GM12874 (cell line): ENCODE data around the gene ATRNL1.

Experiments used
- CTCF ChIP-seq: IDR thresholded peaks from 2 replicates; pipeline ENCODE4 v1.5.1; 2011; ENCODE audit warnings: low read depth, mild to moderate bottlenecking, control low read depth, low read length, moderate library complexity; ENCODE audit not compliant: insufficient read depth

The ATRNL1 gene

GRCh38 chr10:115222039-115222438, 128.9 kb downstream of the ATRNL1 start:
- no peak for TF ChIP-seq CTCF

GRCh38 chr10:115239761-115240160, 146.6 kb downstream of the ATRNL1 start:
- no peak for TF ChIP-seq CTCF

GRCh38 chr10:115250784-115251183, 157.6 kb downstream of the ATRNL1 start:
- TF ChIP-seq CTCF = no peak

- TF ChIP-seq CTCF = no peak
These were observed 179.3 kb downstream of the ATRNL1 start for GRCh38 chr10:115272482-115272881.

- TF ChIP-seq CTCF = no peak
These were observed 185.1 kb downstream of the ATRNL1 start for GRCh38 chr10:115278294-115278693.

- TF ChIP-seq CTCF = no peak
These were observed 202.1 kb downstream of the ATRNL1 start for GRCh38 chr10:115295213-115295805.

- TF ChIP-seq CTCF = no peak
These were observed 206.9 kb downstream of the ATRNL1 start for GRCh38 chr10:115300080-115300479.
